Psoas muscle (tissue), 8 donors: ENCODE data around the gene C3orf20. TPM values are rescaled to one million over a fixed set of nuclear protein-coding genes. Genes with fewer than 3 reads are reported as not detected.

Experiments used
- ATAC-seq, 4 donors: fragments of 200-7000 bp; cut with Tn5 transposase; one replicate each; pipeline ENCODE4 v1.9.1; 2020; ENCODE audit warnings: moderate library complexity in 3 of 4, mild to moderate bottlenecking in 2 of 4
- DNase-seq, 2 donors: peaks; one replicate each; pipeline ENCODE4 v3.0.0-alpha.2; 2020
- H3K27ac ChIP-seq: fragments of 200-600 bp; one replicate; pipeline ENCODE4 v1.8.0; 2022
- H3K27me3 ChIP-seq, 3 donors: fragments of 200-600 bp in 1 of 3; one replicate each; pipeline versions ENCODE4 v1.6.1 to v1.8.0; 2013 to 2022; ENCODE audit warnings: low read length in 2 of 3, mild to moderate bottlenecking in 2 of 3, moderate library complexity in 1 of 3; ENCODE audit not compliant: insufficient read depth in 3 of 3
- H3K36me3 ChIP-seq, 2 donors: fragments of 200-600 bp in 1 of 2; one replicate each; pipeline versions ENCODE4 v1.6.1 to v1.8.0; 2013 to 2022; ENCODE audit warnings: low read depth in 1 of 2, mild to moderate bottlenecking in 1 of 2, moderate library complexity in 1 of 2; ENCODE audit not compliant: insufficient read depth in 1 of 2
- H3K4me1 ChIP-seq: fragments of 200-600 bp; one replicate; pipeline ENCODE4 v1.8.0; 2022
- H3K4me3 ChIP-seq: fragments of 200-600 bp; one replicate; pipeline ENCODE4 v1.8.0; 2022; ENCODE audit warnings: mild to moderate bottlenecking
- H3K9me3 ChIP-seq: fragments of 200-600 bp; one replicate; pipeline ENCODE4 v1.8.0; 2022
- CTCF ChIP-seq: fragments of 200-600 bp; IDR thresholded peaks from one replicate; pipeline ENCODE4 v1.8.0; 2022; ENCODE audit warnings: antibody characterized with exemption
- WGBS, 3 donors: extraction: QIAGEN DNeasy Blood & Tissue Kit; methylation state at CpG; one replicate each; pipeline versions ENCODE4 v1.1.6 to v1.1.7; 2013; 5-methylcytosine and 5-hydroxymethylcytosine counted together
- intact Hi-C, 2 donors: fragments of 100-400 bp; cut with DNase I; formaldehyde crosslinking; loops; one replicate each; pipeline versions ENCODE4 v1.11.0 to v1.14.2; 2022
- polyA plus RNA-seq, 3 donors: library from polyadenylated mRNA; stranded (reverse); fragments of 200-250 nt; gene quantifications; one replicate each; pipeline ENCODE4 v1.2.3, GENCODE V29; 2013
- total RNA-seq, 4 donors: library from RNA; stranded (reverse); fragmentation: NEBNext Ultra II Directional in 2 of 4; extraction: Animal tissue kit (Norgen Biotek cat#: 25700) in 2 of 4; gene quantifications; one replicate each; pipeline versions ENCODE4 v1.2.1 to v1.2.4, GENCODE V29; 2021 to 2023
- donor health status: healthy with polysubstance abuse.
- donor health status: DM: no; HTN: no; CAD: no; lungs with moderate emphysema.
- donor health status: Bipolar disorder and iron deficiency.
- donor health status: healthy.
- donor health status: DM: yes; HTN: yes; CAD: no.
- donor health status: DM: no; HTN: no; CAD: no.
- donor health status: DM: no; HTN: no; CAD: no.
- donor health status: DM: yes; HTN: yes; CAD: no.

The C3orf20 gene
- total and polyA plus RNA-seq, 7 donors, result 0.01 to 0.38 (median 0.09) TPM; not detected in 2

- Histone ChIP-seq H3K4me3 (peak overlapping the region; percentile 68), H3K27ac (peak overlapping the region; percentile 16), H3K36me3 (no peaks in the 10 kb centered on the region), H3K27me3 (peaks cover 0 to 55% (median 12%) of the 10 kb centered on the region in 3 donors), H3K9me3 (no peaks in the 10 kb centered on the region), H3K4me1 (peaks cover 3% of the 10 kb centered on the region)
- intact Hi-C loops, result no loop called here
- DNase-seq (peak in 1 of 2 donors; percentile 49), ATAC-seq (peak in 1 of 4 donors; percentile 39)
- 2 to 4% (median 3%) methylated on average over 55 to 78 of the region's 78 CpGs for WGBS, 3 donors
- no peak for TF ChIP-seq CTCF
These were observed 136.1 kb downstream of the C3orf20 start for GRCh38 chr3:14810801-14811661.

GRCh38 chr3:14811684-14812083 is 136.7 kb downstream of the C3orf20 start:
- ATAC-seq, result peak in 1 of 4 donors; percentile 11
- H3K4me3 ChIP-seq, result peak overlapping the region; percentile 68
- intact Hi-C loops, result no loop called here

GRCh38 chr3:14812196-14812790 is 137.4 kb downstream of the C3orf20 start:
- H3K4me1 ChIP-seq, result no peaks in the 10 kb centered on the region
- peak overlapping the region; percentile 48 for H3K4me3 ChIP-seq
- ATAC-seq (no peak), DNase-seq (peak in 1 of 2 donors; percentile 45)
- no peaks in the 10 kb centered on the region for H3K9me3 ChIP-seq
- WGBS, 3 donors, result 60 to 71% (median 64%) methylated on average over 9 of the region's 9 CpGs
- intact Hi-C loops, result no loop called here
- H3K36me3 ChIP-seq, result no peaks in the 10 kb centered on the region
- no peak overlapping the region for H3K27ac ChIP-seq
- TF ChIP-seq CTCF, result no peak
- peaks cover 0 to 48% (median 12%) of the 10 kb centered on the region in 3 donors for H3K27me3 ChIP-seq

More at GRCh38 chr3:14811684-14812083, 136.7 kb downstream of the C3orf20 start:
- Histone ChIP-seq H3K4me1 (no peaks in the 10 kb centered on the region), H3K9me3 (no peaks in the 10 kb centered on the region), H3K27me3 (peaks cover 0 to 48% (median 12%) of the 10 kb centered on the region in 3 donors), H3K36me3 (no peaks in the 10 kb centered on the region), H3K27ac (no peak overlapping the region)
- no peak for TF ChIP-seq CTCF
- no peak for DNase-seq
- WGBS, 3 donors, result 17 to 45% (median 30%) methylated on average over 7 of the region's 7 CpGs

GRCh38 chr3:14814411-14814871 is 139.5 kb downstream of the C3orf20 start:
- Histone ChIP-seq H3K4me1 (no peaks in the 10 kb centered on the region), H3K9me3 (no peaks in the 10 kb centered on the region), H3K27me3 (peaks cover 0 to 43% (median 12%) of the 10 kb centered on the region in 3 donors), H3K4me3 (no peak overlapping the region), H3K27ac (no peak overlapping the region), H3K36me3 (no peaks in the 10 kb centered on the region)
- ATAC-seq, result peak in 2 of 4 donors; percentile 27 to 28
- DNase-seq, result peak in 1 of 2 donors; percentile 59
- WGBS, 3 donors, result 34 to 40% (median 36%) methylated on average over 4 of the region's 4 CpGs
- intact Hi-C loops, result no loop called here
- no peak for TF ChIP-seq CTCF
